DOHH2 (cell line): ENCODE data around the gene TBX4.

Source experiments
- H3F3A ChIP-seq: fragments of 200-600 bp; sonication (generic), shearing (Covaris generic); 2 replicates; pipeline ENCODE4 v1.6.0; 2016; ENCODE audit warnings: antibody characterized with exemption, mild to moderate bottlenecking; ENCODE audit not compliant: control insufficient read depth, insufficient read depth
- H3K27ac ChIP-seq: fragments of 200-600 bp; sonication (generic); 2 replicates; pipeline ENCODE4 v1.5.1; 2014; ENCODE audit warnings: low read depth, mild to moderate bottlenecking, low read length, moderate library complexity
- H3K27me3 ChIP-seq: fragments of 200-600 bp; sonication (generic); 2 replicates; pipeline ENCODE4 v1.6.1; 2014; ENCODE audit warnings: mild to moderate bottlenecking, low read length, mixed read lengths; ENCODE audit not compliant: control insufficient read depth
- H3K36me3 ChIP-seq: fragments of 200-600 bp; sonication (generic); 2 replicates; pipeline ENCODE4 v1.6.1; 2014; ENCODE audit warnings: mild to moderate bottlenecking, low read length, moderate library complexity, mixed read lengths; ENCODE audit not compliant: control insufficient read depth
- H3K4me1 ChIP-seq: fragments of 200-600 bp; sonication (generic); 2 replicates; pipeline ENCODE4 v1.6.1; 2014; ENCODE audit warnings: mild to moderate bottlenecking, low read length, mixed read lengths; ENCODE audit not compliant: control insufficient read depth
- H3K4me2 ChIP-seq: fragments of 200-600 bp; sonication (generic); 2 replicates; pipeline ENCODE4 v1.6.0; 2014; ENCODE audit warnings: mild to moderate bottlenecking, low read length, moderate library complexity
- H3K4me3 ChIP-seq: fragments of 200-600 bp; sonication (generic); 2 replicates; pipeline ENCODE4 v1.5.1; 2014; ENCODE audit warnings: mild to moderate bottlenecking, low read length, mixed read lengths
- H3K79me2 ChIP-seq: fragments of 200-600 bp; sonication (generic); 2 replicates; pipeline ENCODE4 v1.6.1; 2014; ENCODE audit warnings: mild to moderate bottlenecking, low read length, mixed read lengths; ENCODE audit not compliant: control insufficient read depth
- H3K9me2 ChIP-seq: fragments of 200-600 bp; sonication (generic); replicated peaks from 2 replicates; pipeline ENCODE4 v1.6.1; 2014; ENCODE audit warnings: mild to moderate bottlenecking, low read length, mixed read lengths; ENCODE audit not compliant: control insufficient read depth
- H3K9me3 ChIP-seq: fragments of 200-600 bp; sonication (generic); 2 replicates; pipeline ENCODE4 v1.6.1; 2014; ENCODE audit warnings: antibody characterized with exemption, low read length, mixed read lengths; ENCODE audit not compliant: control insufficient read depth, insufficient read depth
- H4K20me1 ChIP-seq: fragments of 200-600 bp; sonication (generic); 2 replicates; pipeline ENCODE4 v1.6.0; 2014; ENCODE audit warnings: low read depth, mild to moderate bottlenecking, antibody characterized with exemption, low read length, moderate library complexity; ENCODE audit not compliant: control insufficient read depth, insufficient read depth
- EZH2phosphoT487 ChIP-seq: fragments of 200-600 bp; sonication (generic); IDR thresholded peaks from 2 replicates; pipeline ENCODE4 v1.6.1; 2017; ENCODE audit warnings: borderline replicate concordance, mild to moderate bottlenecking, antibody characterized with exemption, low read length, moderate library complexity, mixed read lengths
- TF ChIP-seq, protein P1 (sequence below): fragments of 200-600 bp; sonication (generic); IDR thresholded peaks from one replicate; pipeline ENCODE4 v1.5.1; 2014; ENCODE audit warnings: antibody characterized with exemption, mild to moderate bottlenecking, low read depth, low read length; ENCODE audit not compliant: poor library complexity, severe bottlenecking

Gene TBX4

DNA sequence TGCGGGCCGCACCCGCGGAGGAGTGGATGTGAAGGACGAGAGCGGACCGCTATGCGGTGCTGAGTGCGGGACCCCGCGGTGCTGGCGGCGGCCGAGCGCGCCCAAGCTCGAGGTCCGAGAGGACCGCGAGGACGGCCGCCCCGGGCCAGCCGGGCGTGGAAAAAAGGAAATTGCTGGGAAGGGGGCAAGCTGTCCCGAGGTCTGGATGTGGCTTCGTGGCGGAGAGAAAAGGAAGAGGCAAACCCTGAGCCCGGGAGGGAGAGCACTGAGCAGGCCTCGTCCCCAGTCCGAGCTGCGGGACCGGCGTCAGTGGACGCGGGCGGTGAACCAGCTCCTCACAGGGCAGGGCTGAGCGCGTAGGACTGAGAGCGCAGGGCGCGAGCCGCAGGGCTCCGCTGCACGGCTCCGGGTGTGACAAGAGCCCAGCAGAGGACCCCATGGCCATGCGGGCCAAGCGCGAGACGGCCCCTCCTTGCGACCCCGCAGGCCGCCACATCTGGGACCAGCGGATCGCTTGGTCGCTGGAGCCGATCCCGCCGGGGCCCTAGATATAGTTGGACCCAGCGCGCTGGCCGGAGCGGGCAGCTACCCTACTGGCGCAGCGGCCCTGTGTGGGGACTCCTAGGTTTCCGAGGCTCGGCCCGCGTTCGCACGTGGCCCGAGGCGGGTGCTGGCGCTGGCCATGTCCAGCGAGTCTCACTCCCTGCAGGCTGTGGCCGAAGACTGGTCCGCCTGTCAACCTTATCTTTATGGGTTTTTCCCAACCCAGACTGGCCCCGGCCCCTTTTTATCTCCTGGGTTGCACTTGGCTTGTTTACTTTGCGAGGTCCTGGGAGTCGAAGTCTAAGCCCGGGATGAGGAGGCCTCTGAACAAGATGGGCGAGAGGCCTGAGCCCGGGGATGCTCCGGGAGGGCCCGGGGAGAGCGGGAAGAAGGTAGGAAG, 2.4 kb downstream of the TBX4 start:
- no peaks in the 10 kb centered on the region for H3K4me1 ChIP-seq
- H3K4me3 ChIP-seq = no peak overlapping the region
- H3F3A ChIP-seq = no peaks in the 10 kb centered on the region
- no peaks in the 10 kb centered on the region for H4K20me1 ChIP-seq
- TF ChIP-seq, protein P1, sequence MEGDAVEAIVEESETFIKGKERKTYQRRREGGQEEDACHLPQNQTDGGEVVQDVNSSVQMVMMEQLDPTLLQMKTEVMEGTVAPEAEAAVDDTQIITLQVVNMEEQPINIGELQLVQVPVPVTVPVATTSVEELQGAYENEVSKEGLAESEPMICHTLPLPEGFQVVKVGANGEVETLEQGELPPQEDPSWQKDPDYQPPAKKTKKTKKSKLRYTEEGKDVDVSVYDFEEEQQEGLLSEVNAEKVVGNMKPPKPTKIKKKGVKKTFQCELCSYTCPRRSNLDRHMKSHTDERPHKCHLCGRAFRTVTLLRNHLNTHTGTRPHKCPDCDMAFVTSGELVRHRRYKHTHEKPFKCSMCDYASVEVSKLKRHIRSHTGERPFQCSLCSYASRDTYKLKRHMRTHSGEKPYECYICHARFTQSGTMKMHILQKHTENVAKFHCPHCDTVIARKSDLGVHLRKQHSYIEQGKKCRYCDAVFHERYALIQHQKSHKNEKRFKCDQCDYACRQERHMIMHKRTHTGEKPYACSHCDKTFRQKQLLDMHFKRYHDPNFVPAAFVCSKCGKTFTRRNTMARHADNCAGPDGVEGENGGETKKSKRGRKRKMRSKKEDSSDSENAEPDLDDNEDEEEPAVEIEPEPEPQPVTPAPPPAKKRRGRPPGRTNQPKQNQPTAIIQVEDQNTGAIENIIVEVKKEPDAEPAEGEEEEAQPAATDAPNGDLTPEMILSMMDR = no peak
- no peak for TF ChIP-seq EZH2phosphoT487
- no peak overlapping the region for H3K4me2 ChIP-seq
- no peaks in the 10 kb centered on the region for H3K36me3 ChIP-seq
- H3K27me3 ChIP-seq = peaks cover 17% of the 10 kb centered on the region
- H3K79me2 ChIP-seq = no peaks in the 10 kb centered on the region
- no peak overlapping the region for H3K27ac ChIP-seq
- no peaks in the 10 kb centered on the region for H3K9me3 ChIP-seq
- no peaks in the 10 kb centered on the region for H3K9me2 ChIP-seq

DNA sequence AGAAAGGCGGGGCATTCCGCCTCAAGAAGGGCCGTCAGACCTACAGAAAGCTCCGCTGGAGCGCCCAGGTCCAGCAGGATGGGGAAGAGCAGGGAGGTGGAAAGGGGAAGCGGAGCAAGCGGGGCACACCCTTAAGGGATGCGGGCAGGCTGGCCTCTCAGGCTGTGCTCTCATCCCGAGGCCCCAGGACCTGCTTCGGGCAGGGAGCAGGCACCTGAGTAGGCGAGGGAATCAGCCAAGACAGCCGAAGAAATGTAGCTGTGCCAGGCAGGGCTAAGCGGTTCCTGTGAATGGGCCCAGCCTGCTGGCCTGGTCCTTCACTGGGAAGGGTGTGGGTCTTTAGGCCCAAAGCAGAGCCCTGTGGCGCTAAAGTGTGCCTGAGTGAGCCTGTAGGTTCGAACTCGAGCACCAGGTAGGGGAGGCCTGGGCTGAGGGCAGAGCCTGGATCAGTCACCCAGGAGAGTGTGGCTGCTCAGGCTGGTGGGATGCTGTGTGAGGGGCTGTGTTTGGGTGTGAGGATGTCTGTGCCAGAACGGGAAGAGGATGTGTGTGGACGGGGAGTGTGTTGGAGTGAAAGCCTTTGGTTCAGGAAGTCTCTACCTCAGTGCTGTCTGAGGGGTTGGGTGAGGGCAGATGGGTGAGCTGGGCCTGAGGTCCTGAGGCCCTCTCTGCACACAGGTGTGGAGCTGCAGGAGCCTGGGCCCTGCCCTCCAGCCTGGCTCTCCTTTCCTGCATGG, 3.3 kb downstream of the TBX4 start:
- Histone ChIP-seq H3K79me2 (no peaks in the 10 kb centered on the region), H3K27ac (no peak overlapping the region), H3K4me1 (no peaks in the 10 kb centered on the region), H3K9me3 (no peaks in the 10 kb centered on the region), H3K9me2 (no peaks in the 10 kb centered on the region), H3K4me2 (no peak overlapping the region), H3K27me3 (peaks cover 25% of the 10 kb centered on the region), H3K4me3 (no peak overlapping the region), H3K36me3 (no peaks in the 10 kb centered on the region), H3F3A (no peaks in the 10 kb centered on the region), H4K20me1 (no peaks in the 10 kb centered on the region)
- TF ChIP-seq EZH2phosphoT487 = no peak
- TF ChIP-seq, protein P1 = no peak

DNA sequence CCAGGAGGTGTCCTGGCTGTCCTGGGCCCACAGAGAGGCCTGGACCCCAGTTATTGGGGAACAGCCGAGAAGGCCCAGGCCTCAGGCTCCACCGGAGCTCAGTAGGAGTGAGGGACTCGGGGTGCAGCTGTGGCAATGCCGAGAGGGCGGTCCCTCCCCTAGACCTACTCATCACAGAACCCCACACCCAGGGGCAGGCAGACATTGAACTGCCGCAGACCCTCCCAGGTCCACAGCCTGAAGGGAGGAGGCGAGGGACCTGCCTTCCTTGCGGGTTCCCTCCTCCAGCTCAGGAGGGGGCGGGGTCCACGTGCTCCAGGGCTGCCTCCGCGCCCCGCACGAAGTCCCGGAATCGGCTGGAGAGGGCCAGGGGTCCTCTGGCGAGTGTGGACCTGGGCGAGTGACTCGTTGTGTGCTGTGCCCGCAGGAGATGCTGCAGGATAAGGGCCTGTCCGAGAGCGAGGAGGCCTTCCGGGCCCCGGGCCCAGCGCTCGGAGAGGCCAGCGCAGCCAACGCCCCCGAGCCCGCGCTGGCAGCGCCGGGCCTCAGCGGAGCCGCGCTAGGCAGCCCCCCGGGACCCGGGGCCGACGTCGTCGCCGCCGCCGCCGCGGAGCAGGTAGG, 3.9 kb downstream of the TBX4 start:
- Histone ChIP-seq H3K4me2 (no peak overlapping the region), H3K79me2 (no peaks in the 10 kb centered on the region), H3K27ac (no peak overlapping the region), H3K4me1 (no peaks in the 10 kb centered on the region), H4K20me1 (no peaks in the 10 kb centered on the region), H3K27me3 (peaks cover 32% of the 10 kb centered on the region), H3K9me3 (no peaks in the 10 kb centered on the region), H3K36me3 (no peaks in the 10 kb centered on the region), H3K9me2 (no peaks in the 10 kb centered on the region), H3F3A (no peaks in the 10 kb centered on the region), H3K4me3 (no peak overlapping the region)
- TF ChIP-seq EZH2phosphoT487 = no peak
- TF ChIP-seq, protein P1 = no peak
